Parietal lobe (tissue), 1 donor: ENCODE measurements around the gene HSPA13. TPM values are rescaled to one million over a fixed set of nuclear protein-coding genes. Genes with fewer than 3 reads are reported as not detected.

ENCODE experiments used
- total RNA-seq: library from RNA; depleted of rRNA; stranded (reverse); fragments of >200 nt; gene quantifications from one replicate; pipeline ENCODE4 v1.2.3, GENCODE V29; 2014

Gene HSPA13, protein sequence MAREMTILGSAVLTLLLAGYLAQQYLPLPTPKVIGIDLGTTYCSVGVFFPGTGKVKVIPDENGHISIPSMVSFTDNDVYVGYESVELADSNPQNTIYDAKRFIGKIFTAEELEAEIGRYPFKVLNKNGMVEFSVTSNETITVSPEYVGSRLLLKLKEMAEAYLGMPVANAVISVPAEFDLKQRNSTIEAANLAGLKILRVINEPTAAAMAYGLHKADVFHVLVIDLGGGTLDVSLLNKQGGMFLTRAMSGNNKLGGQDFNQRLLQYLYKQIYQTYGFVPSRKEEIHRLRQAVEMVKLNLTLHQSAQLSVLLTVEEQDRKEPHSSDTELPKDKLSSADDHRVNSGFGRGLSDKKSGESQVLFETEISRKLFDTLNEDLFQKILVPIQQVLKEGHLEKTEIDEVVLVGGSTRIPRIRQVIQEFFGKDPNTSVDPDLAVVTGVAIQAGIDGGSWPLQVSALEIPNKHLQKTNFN
- 113 TPM for total RNA-seq

DNA sequence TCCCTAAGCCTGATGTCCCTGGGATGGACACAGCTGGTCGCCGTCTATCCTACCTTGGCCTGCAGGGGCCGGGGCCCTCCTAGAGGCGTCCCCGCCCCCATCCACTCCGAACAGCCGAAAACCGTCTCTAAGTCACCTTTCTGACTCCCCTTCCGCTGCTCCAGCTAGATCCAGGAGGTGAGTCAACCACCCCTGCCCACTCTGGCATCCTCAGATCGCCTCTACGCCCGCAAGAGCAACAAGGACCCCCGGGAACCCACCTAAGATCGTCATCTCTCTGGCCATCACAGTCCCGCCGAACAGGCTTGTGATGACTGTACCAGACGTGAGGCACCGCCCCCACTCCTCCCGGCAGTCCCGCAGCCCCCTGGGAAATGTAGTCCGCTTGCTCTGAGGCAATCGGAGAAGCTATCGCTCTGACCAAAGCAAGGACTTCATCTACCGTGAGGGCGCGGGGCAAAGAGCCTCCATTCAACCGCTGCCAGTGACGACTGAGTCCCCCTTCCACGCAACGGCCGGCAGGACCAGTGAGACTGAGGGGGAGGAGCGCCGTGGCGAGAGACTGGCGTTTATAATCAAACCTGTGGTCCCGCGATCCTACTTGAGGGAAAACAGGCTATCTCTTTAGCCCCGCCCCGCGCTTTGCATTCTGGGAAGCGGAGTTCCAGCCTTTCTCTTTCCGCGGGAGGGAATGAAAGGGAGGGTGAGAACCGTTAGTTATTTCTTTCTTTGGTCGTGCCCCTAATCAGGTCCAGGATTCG is at the start of gene HSPA13:
Gene HSPA13 (minus strand): TSS at position 312 of the 761 bp plus-strand sequence. CDS start 27 bp downstream, at position 285.

Other genes with a start within 250 kb of the HSPA13 start
- not detected for gene LIPI, start 172.2 kb downstream of the HSPA13 start, total RNA-seq
- 12.8 TPM for gene RBM11, start 167.0 kb downstream of the HSPA13 start, total RNA-seq
- gene SAMSN1, start 163.2 kb upstream of the HSPA13 start, total RNA-seq, result 5.0 TPM